Measurements from ENCODE around the gene RHEB. TPM values are rescaled to one million over a fixed set of nuclear protein-coding genes. Genes with fewer than 3 reads are reported as not detected.

The RHEB gene
- total and polyA plus RNA-seq, 2 experiments from 2014 or later = 101 to 239 TPM

GRCh38 chr7:151437159-151437553 is 82.5 kb downstream of the RHEB start:
- H3K79me2 ChIP-seq (replicated peaks; ENCODE audit: insufficient read depth) = no peaks in the 10 kb centered on the region
- peaks cover 8% of the 10 kb centered on the region for H3F3A ChIP-seq (replicated peaks; ENCODE audit: low read depth)
- no peaks in the 10 kb centered on the region for H4K20me1 ChIP-seq (replicated peaks; ENCODE audit: insufficient read depth)
- no peaks in the 10 kb centered on the region for H3K9me3 Mint-ChIP-seq
- no peaks in the 10 kb centered on the region for H3K36me3 ChIP-seq (ENCODE audit: insufficient read depth)
- peaks cover 10% of the 10 kb centered on the region; the same call in 1 of the 2 replicates for H3K27me3 ChIP-seq (ENCODE audit: insufficient read depth)
- DNase-seq (ENCODE audit: low spot score) (no peak), ATAC-seq (no peak)
- no peak overlapping the region for H2AFZ ChIP-seq
- H3K36me3 Mint-ChIP-seq (ENCODE audit: low read depth) = no peaks in the 10 kb centered on the region; the same call in 2 of the 3 replicates
- TF ChIP-seq CTCF (conservative IDR thresholded peaks at IDR 0.05; ENCODE audit: low read depth in 2 of 2) = no peak
- TF ChIP-seq CREB1 (CRISPR knock-in tag; IDR thresholded peaks at IDR 0.05; ENCODE audit: low read depth) = no peak
- TF ChIP-seq ZNF331 (CRISPR knock-in tag; IDR thresholded peaks at IDR 0.05; ENCODE audit: low read depth) = no peak
- TF ChIP-seq ZNF462 (CRISPR knock-in tag; IDR thresholded peaks at IDR 0.05) = no peak
- TF ChIP-seq EZH2phosphoT487 (IDR thresholded peaks at IDR 0.05; ENCODE audit: unreplicated experiment) = no peak
- TF ChIP-seq POLR2AphosphoS5 (IDR thresholded peaks at IDR 0.05; ENCODE audit: low read depth) = no peak
- no peak for TF ChIP-seq JUNB (IDR thresholded peaks at IDR 0.05; ENCODE audit: unreplicated experiment)
- no peak for TF ChIP-seq STAT1 (IDR thresholded peaks at IDR 0.05; ENCODE audit: unreplicated experiment)
- TF ChIP-seq EZH2 (IDR thresholded peaks at IDR 0.05; ENCODE audit: low read depth, unreplicated experiment) = no peak
- no peak for TF ChIP-seq ETS1 (IDR thresholded peaks at IDR 0.05)
- no peak overlapping the region for H3K27ac Mint-ChIP-seq
- H3K4me1 ChIP-seq (ENCODE audit: insufficient read depth) = peaks cover 25% of the 10 kb centered on the region
- peaks cover 26% of the 10 kb centered on the region for H3K4me1 Mint-ChIP-seq
- no peak overlapping the region for H3K4me3 ChIP-seq
- H3K9me2 ChIP-seq (ENCODE audit: insufficient read depth) = no peaks in the 10 kb centered on the region
- no peak overlapping the region for H3K4me2 ChIP-seq
- no peak overlapping the region for H3K4me3 Mint-ChIP-seq
- peaks cover 17% of the 10 kb centered on the region for H3K27me3 Mint-ChIP-seq (ENCODE audit: insufficient read depth, low read depth, poor library complexity)
- no peak overlapping the region for H3K27ac ChIP-seq (ENCODE audit: low read depth)

Measured in GM23338 (cell line).